Stimulated activated CD4-positive, alpha-beta T cell treated with anti-CD3 and anti-CD28 coated beads, Interleukin-15, amount 100 ng/mL, for 48 hours (primary cell): Measurements from ENCODE around the gene CADPS.

ENCODE experiments used
- DNase-seq, 2 donors: peaks; one replicate each; pipeline ENCODE4 v3.0.0-alpha.2; 2020; ENCODE audit warnings: low read depth in 2 of 2

The CADPS gene

DNA sequence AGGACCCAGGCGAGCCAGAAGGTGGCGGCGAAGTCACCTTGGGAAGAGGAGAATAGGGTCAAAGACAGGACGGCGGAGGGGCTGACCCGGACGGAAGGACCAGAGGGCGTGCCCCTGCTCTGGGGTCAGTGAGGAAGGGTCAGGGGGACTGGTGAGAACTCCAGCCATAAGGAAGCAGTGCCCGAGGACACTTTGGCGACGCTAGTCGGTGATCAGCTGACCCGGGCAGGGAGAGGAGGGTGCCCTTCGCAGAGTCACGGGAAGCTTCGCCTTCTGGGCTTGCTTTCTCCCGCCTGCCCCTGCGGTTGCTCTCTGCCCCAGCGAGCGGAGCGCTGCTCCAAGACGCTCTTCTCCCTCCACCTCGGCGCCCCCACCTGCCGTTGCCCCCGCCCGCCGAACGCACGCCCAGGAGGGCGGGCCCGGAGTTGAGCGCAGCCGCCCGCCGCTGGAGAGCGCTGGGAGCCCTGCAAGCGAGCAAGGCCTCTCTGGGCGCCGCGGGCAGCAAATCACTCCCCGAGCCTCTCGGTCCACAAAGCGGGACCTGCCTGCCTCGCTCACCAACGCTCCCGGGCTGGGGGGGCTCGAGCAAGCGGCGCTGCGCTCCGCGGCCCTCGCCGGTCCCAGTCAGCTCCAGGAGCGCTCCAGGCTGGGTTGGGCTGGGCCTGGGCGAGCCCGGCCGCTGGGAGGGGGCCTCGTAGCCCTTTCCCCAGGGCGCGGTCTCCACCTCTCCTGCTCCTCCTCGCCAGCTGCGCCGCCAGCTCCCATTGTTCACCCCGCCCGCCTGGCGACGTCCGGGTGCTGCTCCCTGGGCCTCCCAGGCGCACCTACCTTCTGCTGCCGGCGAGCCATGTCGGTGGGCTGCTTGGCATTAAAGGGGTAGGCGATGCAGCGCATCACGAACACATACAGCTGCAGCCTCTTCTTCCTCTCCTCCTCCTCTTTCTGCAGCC, 1.2 kb downstream of the CADPS start:
- DNase-seq, result no peak

DNA sequence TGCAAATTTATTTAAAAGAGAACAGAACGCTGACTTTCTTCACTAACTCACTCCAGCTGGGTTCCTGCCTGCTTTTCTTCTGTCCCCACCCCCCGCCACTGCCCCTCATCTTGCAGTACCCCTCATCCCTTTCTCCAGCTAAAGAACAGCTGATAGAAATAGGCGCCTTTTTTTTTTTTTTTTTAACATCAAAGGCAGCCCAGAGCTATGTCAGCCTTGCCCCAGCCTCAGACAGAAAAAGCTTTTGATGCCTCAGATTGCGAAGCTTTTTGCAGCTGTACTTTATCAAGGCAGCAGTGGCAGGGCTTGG, 1.8 kb downstream of the CADPS start:
- no peak for DNase-seq

DNA sequence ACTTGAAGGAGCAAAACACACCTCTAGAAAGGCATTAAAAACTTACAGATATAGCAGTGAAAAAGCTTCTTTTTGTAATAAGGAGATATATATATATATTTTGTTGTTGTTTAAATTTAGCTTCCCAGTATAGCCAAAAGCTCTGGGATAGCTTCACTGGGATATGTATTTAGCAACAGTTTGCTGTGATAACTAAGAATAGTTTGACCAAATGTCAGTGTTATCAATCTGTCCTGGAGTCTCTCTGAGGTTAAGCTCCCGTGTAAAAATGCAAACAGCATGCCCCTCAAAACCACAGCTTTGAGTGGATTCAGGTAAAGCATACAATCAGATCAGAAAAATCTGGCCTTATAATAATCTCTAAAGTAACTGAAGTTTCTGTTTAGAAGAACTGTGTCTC, 2.9 kb downstream of the CADPS start:
- DNase-seq, result no peak

DNA sequence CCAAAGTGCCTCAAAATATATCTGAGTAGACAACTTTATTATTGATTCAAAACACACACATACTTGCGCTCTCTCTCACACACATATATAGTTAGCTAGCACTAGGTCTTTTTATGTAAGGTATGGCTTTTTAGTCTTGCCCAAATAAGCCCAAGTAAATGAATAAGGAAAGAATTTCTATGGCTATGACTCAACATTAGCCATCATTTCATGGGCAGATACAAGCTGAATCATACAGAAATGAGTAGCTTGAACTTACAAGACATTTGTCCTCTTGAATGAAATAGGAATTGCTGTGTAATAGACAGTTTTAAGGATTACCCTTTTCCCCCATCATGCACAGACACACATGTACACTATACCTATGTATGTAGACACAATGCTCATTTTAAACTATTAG, 4.9 kb downstream of the CADPS start:
- DNase-seq, result no peak

DNA sequence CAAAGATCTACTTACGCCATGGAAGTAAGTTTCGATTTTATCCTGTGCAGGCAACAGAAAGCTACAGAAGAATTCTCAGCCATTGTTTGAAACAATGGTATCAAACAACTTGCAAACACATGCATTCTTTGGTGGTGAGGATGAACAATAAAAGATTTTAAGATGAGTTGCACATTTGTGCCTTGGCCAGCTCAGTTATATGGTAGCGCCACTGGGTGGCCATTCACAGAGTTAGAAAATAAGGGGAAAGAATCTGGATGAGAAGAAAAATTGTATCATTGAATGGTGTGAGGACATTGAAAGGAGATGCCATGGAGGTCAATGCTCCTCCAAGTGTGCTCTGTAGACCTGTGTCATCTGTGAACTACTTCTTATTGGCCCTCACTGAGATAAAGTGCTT, 11.6 kb downstream of the CADPS start:
- no peak for DNase-seq

DNA sequence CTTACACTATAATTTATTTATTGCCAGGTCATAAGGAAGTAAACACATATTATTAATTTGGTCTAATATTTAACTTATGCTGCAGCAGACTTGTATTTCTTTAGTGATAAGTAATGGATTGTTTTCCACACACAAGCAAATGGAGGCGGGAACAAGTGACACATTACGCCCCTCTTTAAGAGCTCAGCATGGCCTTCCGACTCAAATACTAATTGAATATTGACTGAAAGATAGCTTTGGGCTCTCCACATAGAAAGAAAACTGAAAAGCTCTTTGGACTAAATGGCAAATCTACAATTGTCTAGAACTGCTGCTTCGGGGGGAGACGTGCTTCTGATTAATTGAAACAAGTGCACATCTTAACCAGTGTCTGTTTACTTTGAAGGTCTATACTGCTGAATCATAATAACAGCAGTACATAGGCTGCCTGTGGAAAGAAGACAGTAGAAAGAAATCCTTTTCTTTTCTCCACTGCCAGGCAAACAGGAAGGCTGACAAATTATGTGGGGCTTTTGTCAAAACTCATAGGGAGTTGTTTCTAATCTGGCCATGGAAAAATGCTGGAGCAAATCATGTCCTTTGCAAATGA, 15.9 kb downstream of the CADPS start:
- no peak for DNase-seq

DNA sequence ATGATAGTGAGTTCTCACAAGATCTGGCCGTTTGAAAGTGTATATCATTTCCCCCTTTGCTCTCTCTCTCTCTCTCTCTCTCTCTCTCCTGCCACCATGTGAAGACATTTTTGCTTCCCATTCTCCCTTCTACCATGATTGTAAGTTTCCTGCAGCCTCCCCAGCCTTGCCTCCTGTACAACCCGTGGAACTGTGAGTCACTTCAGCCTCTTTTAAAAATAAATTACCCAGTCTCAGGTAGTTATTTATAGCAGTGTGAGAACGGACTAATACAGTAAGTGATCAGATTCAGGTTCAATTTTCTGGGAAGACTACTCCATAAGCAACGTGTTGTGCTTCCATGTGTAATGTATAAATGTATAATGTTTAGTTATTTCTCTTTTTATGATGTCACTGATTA, 29.2 kb downstream of the CADPS start:
- DNase-seq, result no peak

DNA sequence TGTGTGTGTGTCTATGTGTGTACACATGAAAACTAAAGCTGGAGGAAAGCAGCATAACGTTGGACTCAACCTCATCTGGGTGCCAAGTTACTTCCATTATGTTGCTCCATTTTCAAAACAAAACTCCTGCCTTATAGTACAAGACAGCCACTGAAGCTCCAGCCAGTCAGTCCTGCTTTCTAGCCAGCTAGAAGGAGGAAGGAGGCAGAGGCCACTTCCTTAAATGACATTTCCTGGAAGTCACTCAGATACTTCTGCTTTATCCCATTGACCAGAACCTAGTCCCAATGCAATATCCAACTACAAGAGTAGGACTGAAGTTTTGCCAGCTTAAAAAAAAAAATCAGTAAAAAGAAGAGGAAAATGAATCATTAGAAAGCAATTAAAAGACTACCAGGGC, 31.7 kb downstream of the CADPS start:
- no peak for DNase-seq

DNA sequence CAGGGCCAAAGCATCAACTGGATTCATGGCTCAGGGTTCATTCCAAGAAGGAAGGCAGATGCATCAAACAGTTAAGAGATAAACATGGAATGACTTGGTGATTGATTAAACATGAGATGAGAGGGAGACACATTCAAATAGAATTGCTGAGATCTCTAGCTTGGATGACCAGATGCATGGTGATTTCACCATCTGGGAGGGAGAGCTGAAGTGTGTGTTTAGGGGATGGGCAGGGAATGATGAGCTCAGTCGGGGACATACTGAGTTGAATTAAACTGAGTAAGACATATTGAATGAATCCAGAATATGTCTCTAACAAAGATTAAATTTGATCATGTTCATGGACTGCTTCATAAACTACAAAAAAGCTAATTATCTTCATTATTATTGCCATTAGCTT, 35.5 kb downstream of the CADPS start:
- no peak for DNase-seq

DNA sequence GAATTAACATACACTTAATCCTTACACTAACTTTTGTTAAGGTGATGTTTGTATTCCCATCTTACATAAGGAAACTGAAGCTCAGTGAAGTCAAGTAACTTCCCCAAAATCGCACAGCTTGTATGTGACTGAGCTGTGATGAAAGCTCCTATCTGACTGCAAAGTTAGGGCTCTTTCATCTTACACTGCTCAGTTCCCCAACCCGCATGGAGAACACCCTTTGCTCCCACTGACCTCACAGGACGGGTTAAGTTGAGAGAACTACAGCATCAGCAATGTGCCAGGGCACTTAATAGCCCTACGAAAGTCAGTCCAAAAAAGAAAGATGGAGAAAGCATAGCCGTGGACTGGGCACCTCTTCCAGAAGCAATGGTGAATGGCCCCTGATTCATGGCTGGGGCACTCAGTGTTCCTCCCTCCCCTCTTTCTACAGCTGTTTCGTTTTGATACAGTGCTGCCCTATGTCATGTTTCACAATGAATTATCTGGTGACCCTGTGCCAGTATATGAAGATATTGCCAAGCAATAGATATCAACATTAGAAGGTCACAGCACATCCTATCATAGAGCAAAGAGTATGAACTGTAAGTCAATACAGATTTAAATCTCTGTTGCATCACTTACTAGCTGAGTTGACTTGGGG, 38.0 kb downstream of the CADPS start:
- no peak for DNase-seq

DNA sequence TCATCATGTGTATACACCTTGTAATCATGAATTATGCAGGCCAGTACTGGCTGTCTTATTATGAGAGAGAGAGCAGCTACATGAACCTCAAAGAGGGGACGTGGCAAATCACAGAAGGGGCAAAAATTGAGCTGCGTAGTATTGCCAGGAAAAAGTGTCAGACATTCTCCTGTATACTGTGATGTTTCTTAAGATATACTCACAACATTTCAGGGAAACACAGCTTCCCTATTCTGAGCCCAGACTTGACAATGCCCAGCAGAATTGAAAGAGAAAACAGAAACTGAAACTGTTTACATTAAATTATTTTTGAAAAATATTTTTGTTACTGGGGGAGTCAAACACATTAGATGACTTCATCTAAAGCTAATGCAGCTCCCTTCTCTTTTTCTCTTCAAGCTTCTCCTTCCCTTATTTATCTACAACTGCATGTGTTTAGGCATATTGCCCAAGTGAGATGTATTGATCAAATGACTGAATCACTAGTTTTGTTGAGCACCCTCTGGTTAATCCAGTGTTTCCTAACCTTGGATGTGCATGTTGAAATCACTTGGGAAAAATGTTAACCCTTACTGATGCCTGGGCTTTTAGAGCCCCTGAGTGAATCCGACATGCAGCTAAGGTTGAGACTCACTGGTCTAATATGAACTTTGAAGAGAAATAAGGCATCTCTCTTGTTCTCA, 39.5 kb downstream of the CADPS start:
- no peak for DNase-seq

DNA sequence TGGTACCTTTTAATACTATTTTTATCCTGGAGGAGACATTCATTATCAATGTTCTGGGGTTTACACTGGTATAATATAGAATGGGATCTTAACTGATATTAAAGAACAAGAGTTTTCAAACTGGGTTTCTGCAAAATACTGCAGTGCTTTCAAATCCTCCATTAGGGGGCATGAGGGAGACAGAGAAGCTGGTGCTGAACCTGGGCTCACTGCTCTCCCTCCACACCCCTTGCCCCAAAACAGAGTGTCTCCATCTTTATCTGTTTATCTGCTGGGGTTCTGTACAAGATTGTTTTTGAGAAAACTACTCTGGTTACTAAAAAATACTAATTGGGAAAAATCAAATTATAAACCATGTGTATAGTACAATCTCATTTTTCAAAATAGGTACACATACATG, 41.7 kb downstream of the CADPS start:
- no peak for DNase-seq

DNA sequence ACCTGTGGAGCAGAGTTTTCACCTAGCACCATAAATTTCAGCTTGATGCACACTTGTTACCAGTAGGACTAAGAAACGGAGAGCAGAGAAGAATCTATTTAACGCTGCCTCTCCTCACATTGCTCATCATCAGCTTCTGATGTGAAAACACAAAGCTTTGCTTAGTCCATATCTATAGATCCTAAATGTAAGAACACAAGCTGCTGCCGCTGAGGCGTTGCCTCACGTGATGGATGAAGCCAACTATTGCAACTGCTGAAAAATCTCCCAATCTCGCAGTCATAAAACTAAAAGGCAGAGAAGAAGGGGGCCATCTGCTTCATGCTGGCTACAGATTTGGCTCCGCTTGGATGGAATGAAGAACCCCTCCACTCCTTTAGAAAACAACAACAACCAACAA, 42.7 kb downstream of the CADPS start:
- no peak for DNase-seq

DNA sequence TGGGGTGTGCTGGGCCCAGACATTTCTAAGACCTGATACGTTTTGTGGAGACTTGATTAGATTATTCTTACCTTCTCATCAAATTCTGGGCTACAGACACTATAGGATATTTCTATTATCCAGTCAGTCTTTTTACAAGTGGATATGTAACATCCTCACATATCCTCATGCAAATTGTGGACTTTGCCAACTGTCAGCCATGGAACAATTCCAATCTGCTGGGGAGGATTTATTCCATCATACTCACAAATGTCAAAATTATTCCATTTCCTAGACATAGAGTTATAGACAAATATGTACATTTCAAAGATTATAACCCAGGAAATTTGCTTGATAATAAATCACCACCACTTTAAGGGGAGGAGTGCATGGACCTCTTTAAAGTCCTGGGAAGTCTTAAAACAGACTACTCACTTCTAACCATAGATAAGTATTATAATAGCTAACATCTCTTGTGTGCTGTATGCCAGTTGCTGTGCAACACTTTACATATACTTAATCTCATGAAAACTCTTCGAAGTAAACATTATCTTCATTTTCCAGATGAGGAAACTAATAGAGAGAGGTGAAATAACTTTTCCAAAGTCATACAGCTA, 44.4 kb downstream of the CADPS start:
- no peak for DNase-seq

DNA sequence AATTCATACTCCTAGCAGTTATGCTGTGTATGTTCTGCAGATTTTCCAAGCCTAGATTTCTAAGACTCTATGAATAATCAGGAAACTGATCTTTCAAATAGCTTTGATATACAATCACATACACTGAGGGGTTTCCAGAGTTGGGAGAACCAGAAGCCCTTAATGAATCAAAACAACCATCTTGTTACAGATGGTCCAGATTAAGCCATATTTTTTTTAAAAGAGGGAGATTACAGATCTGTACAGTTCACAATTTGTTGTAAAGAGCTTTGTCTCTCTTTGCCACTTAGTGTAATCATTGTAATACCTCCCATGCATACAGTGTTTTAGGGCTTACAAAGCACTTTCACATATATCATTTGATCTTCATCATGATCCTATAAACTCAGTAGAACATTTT, 47.7 kb downstream of the CADPS start:
- DNase-seq, result no peak

DNA sequence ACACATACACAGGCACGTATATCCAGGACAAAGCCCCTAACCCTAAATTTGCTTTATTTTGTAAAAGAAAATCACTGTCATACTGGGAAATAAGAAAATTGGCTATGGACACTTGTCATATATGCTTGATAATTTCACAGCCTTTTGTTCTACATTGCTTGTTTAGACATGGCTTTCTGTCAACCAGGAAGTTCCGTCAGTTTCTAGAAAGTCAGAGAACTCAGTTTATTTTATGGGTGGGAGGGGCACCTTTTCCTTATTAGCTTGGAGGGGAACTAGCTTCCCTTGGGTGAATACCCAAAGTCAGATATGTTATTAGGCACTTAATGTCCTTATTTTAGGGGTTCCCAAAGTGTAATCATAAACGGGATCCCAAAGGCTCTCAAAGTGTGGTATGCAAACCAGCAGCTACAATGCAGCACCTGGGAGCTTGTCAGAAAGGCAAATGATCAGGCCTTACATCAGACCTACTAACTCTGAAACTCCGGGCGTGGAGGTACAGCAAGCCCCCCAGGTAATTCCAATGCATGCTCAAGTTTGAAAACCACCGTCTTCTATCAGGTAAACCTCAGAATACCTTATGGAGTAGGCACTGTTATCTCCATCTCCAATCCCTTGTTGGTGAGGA, 50.1 kb downstream of the CADPS start:
- no peak for DNase-seq

DNA sequence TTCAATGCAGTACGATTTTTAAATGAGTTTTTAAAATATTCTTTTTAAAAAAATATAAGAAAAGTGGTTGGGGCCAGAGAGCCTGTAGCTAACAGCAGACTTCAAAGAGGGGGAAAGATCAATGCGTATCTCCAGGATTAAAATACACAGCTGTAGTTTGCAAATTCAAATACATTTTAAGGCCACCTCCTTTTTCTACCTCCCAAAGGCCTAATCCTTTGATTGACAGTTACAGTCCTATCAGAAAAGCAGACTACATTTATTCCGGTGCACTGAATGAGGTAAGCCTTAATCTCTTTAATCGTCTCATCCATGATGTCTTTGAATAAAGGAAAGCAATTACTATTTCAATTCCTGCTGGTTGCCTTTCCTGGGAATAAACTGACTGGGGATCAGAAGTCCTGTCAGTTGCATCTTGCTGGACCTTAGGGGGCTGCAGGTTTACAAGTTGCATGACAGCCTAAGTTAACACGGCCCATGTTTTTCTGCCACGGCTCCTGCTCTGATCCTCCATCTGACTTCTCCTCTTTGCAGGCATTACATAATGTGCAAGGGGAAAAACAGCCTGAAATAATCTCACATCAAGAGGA, 51.7 kb downstream of the CADPS start:
- no peak for DNase-seq

DNA sequence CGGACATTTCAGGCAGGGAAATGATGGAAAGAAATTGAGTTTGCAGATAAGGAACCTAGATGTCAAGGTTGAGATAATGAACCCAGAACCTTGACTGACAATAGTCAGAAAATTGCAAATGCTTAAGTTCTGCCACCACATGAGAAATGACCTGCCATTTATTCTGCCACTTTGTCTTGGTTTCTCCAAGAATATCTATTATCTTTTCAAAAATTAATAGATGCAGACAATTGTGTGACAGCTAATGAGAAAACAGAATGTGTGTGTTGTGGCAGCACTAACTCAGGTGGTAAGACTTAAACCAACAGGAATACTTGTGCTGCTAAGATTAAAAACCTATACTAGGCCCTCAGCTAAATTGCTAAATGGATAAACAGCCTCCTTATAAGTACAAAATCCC, 52.3 kb downstream of the CADPS start:
- no peak for DNase-seq

DNA sequence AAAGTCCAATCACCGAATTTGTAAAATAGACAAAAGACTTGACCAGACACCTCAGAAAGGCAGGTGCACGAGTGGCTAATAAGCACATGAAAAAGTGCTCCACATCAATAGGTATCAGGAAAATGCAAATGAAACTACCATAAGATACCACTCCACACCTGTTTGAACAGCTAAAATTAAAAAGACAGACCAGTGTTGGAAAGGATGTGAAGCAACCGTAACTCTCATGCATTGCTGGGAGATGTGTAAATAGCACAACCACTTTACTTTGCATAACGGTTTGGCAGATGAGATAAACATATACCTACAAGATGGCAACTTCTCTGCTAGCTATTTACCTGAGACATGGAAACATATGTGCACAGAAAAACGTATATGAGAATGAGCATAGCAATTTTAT, 56.9 kb downstream of the CADPS start:
- no peak for DNase-seq

DNA sequence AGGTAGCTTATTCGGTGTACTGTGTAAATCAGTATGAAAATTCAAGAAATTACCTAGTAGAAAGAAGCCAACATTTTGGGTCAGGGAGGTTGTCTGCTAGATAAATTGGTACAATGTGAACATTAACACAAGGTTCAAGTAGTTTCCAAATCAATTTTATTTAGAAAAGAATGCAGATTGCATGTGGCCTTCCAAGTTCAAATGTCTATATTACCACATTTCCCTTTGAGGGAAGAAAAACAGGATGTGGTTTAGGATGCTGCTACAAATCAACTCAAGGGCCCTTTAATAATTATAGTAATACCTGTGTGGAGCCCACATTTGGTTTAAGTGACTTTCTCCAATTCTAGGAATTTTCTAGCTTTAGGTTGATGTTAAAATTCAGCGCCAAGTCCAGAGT, 57.5 kb downstream of the CADPS start:
- no peak for DNase-seq

DNA sequence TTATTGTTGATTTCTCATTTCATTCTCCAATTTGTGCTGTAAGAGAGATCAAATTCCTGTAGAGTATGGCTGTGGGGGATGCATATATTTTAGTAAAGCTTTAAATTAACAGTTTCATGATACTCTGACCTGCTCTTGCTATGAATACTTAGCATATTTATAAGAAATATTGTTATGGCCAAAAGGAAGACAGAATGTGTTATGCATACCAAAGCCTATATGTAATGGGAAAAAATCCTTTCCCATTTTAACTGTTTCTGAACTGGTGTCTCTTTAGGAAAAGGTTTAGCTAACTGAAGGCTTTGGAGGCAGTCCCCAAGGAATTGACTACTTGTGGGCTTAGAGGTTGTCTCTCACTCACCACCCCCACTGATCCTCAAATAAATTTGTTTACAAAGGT, 59.2 kb downstream of the CADPS start:
- no peak for DNase-seq
